GM21515 (cell line): Measurements from ENCODE around the gene CNTNAP2.

ENCODE experiments used
- ATAC-seq: cut with Tn5 transposase; IDR thresholded peaks from one replicate; pipeline ENCODE4 v1.9.1; 2021; ENCODE audit not compliant: unreplicated experiment

CNTNAP2 gene

DNA sequence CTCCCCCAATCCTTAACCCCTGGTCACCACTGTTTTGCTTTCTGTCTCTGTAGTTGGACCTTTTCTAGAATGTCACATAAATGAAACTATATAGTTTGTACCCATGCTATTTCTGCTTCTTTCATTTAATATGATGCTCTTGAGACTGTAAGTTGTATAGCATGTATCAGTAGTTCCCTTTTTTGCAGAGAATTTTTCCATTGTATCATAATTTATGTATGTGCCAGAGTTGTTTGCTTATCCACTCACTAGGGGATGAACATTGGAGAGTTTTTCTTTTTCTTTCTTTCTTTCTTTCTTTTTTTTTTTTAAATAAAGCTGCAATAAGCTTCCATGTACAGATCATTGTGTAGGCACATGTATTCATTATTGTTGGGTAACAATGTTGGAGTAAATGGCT lies 544.8 kb downstream of the CNTNAP2 start:
- ATAC-seq, result no peak

DNA sequence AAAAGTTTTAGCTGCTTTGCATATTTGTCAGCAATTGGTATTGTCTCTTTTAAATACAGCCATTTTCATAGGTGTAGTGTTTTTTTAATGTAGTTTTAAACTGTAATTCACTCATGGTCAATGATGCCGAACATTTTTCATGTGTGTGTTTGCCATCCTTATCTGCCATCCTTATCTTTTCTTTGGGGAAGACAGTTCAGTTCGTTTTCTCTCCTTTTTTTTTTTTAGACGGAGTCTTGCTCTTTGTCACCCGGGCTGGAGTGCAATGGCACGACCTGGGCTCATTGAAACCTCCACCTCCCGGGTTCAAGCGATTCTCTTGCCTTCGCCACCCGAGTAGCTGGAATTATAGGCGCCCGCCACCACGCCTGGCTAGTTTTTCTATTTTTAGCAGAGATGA lies 545.3 kb downstream of the CNTNAP2 start:
- no peak for ATAC-seq

DNA sequence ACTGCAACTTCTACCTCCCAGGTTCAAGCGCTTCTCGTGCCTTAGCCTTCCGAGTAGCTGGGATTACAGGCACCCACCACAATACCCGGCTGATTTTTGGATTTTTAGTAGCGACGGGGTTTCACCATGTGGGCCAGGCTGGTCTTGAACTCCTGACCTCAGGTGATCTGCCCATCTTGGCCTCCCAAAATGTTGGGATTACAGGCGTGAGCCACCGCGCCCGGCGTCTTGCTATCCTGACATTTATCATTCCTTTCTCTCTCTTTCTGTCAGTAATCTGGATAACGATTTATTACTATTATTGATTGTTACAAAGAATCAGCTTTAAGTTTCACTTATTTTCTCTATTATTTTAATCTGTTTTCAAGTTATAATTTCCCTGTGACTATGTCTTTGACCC lies 548.4 kb downstream of the CNTNAP2 start:
- no peak for ATAC-seq

DNA sequence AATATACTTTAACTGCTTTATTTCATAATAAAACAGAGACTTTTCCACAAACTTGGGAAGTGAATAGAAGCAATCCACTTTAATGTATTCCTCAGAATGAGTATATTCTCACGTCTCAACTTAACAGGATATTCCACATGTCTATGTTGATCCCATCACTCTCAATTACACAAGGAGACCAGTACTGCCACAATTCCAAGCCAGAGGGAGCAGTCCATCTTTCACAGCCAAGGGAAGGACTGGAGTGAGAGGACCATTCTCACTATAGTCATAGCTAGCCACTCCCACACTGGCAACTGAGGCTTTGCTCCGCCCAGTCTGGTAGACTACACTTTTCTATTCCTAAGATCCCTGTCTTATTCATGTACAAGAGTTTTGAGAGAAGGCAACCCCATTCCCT lies 553.9 kb downstream of the CNTNAP2 start:
- no peak for ATAC-seq

DNA sequence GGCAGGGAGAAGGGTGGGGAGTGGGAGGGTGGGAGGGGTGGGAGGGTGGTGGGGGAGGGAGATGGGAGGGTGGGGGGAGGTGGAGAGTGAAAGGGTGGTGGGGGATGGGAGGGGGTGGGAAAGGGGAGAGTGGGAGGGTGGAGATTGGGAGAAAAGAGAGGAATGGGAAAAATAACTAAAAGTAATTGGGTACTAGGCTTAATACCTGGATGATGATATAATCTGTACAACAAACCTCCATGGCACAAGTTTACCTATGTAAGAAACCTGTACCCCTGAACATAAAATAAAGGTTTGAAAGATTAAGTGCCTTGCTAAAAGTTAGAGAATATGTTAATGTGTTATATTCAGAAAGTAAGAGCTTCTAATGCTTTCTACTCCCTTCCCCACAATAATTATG lies 564.9 kb downstream of the CNTNAP2 start:
- ATAC-seq, result no peak

DNA sequence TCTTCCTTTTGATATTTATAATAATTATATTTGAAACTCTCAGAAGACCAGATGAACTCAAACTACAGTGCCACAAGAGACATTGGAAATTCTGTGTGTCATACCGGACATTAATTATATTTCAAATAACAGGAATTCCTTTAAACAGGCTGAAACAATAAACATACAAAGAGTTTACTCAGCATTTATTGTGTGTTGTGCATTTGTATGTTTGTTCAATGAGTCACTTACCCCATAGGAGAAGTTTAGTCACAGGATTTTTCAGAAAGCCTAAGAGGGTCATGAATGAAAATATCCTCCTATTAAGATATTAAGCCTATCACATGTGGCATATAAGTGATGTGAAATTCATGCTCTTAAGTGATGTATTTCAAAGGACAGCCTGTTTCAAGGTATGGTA lies 566.8 kb downstream of the CNTNAP2 start:
- no peak for ATAC-seq

DNA sequence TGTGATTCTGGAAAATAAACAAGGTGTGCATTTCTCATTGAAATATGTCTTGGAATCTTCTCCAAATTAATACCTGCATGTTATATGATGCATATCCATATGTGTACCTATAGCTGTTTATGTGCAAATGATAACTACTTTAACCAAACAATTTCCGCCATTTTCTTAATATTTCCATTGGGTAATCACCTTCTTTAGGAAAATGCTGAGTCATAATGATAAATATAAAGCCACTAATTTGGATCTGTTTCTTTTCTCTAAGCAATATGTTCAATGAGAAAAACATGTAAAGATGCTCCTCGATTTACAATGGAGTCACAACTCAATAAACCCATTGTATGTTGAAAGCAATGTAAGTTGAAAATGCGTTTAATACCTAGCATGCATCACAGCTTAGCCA lies 574.4 kb downstream of the CNTNAP2 start:
- ATAC-seq, result no peak

DNA sequence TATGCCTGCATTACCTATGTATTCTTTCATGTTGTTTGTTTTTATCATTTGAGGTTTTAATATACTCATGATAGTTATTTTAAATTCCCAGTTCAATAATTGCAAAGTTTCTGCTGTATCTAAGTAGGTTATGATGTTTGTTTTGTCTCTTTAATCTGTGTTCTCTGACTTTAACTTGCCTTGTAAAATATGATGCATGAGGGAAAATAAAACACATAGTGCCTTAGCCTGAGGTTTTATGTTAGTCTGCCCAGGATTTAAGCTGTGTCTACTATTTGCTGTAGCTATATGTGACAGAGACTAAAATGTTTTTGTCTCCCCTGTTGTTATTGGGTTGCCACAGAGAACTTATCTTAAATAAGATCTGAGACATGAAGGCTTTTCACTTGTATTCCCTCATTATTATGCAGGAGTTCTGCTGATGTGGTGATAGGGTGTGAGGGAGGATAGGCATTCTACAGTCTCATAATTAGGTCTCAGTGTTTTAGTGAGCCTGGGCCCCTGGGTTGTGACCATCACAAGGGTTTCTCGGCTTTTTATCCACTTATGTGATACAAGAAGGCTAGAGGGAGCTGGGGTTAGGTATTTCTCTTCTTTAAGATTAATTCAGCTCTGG lies 582.5 kb downstream of the CNTNAP2 start:
- ATAC-seq, result no peak

DNA sequence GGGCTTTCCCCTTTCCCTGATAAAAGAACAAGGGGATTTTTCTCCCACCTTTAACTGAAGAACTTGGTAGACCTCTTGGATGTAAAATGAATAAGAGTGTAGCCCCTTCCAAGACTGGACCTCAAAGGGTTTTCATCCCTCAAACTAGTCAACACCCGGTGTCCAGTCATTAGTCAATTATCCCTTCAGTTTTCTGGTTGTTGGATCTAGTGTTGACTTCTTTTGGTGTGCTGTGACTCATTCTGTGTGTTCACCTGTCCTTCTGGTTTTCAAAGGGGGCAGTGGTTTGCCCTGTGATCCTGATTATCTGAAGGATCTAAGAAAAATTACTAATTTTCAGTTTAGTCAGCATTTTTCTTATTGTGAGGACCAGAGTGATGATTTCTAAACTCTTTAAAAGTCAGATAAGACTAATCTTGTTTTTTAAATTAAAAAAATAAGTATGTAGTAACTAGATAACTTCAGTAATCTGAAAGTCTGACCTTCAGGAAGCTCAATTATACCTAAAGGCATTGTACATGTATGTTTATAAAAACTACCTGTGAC lies 583.5 kb downstream of the CNTNAP2 start:
- no peak for ATAC-seq

DNA sequence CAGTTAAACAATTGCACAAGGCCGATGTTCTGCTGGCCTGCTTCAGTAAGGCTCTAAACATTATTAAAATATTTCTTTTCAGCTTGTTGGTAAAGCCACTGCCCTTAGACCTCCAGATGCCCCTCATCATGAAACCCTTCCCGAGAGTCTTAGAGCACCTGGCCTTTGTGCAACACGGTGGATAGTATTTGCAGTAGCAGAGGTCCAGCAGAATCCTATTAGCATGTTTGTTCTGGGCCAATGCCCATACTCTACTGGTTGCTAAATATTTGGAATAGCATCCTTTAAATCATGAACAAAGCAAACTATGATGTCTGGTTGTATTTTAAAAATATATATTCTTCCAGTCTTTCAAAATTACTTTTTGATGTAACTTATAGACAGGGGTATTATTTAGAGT lies 584.6 kb downstream of the CNTNAP2 start:
- ATAC-seq, result no peak

DNA sequence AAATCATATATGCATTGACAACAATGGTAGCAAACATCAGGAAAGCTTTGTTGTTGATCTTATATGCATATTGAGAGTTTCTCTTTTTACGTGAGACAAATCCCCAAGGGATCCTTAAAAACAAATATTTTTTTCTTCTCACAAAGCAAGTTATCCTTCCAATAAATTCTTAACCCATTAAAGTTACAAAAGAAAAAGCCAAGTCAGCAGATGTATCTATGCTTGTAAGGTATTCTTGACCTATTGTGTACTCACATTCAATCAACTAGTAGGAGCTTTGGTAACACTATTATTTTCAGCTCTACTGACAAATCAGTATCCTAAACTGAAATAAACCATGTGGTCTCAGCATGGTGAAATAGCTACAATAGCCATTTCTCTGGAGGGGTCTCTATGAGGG lies 586.3 kb downstream of the CNTNAP2 start:
- no peak for ATAC-seq

DNA sequence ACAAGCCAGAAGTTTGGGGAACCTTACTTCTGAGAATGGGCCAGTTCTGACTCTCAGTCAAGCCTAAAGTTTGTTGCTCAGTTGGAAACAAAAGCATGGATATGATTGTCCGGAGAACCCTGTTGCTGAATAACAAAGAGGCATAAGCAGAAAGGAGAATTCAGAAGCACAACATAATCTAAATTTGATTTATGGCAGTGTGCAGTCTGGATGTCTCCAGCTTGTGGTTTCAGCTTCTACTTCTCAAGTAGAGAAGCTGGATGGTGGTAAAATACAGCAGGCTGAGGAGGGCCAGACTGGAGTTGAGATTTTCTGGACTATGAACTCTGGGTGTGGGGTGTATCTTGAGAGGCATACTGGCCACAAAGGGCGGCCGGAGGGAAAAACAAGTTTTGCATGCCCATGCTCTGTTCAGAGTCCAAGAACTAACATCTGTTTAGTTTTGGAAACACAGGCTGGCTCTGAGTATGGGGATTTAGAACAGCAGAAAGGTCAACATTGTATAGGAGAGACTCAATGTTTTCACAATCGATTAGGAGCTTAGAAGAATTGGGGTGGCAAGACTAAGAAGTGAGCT lies 592.9 kb downstream of the CNTNAP2 start:
- ATAC-seq, result no peak

DNA sequence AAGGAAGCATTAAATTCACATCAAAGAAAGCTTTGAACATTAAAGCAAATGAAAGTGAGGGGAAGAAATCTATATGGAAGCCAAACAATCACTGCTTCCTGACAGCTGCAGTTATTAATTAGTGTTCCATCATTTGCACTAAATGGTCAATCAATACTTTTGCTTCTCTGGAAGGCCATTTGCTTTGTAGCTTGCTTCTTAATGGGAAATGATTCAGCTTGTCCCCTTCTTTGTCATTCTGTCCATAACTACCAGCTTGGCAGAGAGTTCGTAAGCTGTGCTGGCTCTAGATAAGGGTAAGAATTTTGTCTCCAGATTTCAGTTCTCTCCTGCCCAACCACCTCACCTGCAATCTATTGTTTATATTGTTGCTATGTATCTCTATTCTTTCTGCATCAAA lies 596.6 kb downstream of the CNTNAP2 start:
- no peak for ATAC-seq

DNA sequence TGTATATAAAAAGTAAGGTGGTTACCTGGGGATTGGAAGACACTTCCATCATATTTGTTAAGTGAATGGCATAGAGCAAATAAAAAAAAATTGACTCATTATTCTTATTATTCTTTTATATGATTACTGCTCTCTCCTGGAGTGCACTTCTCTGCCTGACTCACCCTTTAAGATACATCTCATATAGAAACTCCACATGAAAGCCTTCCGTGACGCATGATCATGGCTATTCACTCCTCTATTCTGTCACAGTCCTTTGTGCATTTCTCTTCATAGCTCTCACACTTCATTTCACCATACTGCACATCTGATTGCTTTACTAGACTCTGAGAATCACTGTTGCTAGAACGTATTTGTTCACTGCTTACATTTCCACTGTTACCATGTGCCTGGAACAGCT lies 597.3 kb downstream of the CNTNAP2 start:
- ATAC-seq, result no peak

DNA sequence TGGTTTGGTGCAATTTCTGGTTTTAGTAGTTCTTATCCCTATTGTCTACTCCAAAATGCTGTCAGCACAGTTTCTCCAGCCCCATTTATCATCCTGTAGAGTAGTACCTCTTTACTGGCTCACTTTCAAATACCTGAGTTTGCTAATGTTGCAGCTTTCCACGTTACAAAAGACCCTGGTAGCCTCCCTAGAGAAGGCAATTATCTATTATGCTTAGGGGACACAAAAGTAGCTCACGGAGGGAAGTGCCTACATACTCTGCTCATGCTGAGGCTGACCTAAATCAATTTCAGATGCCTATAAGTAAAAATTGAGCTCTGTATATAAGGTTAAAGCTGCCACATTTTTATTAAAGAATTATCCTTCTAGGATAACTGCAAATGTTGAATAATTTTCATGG lies 603.6 kb downstream of the CNTNAP2 start:
- no peak for ATAC-seq

DNA sequence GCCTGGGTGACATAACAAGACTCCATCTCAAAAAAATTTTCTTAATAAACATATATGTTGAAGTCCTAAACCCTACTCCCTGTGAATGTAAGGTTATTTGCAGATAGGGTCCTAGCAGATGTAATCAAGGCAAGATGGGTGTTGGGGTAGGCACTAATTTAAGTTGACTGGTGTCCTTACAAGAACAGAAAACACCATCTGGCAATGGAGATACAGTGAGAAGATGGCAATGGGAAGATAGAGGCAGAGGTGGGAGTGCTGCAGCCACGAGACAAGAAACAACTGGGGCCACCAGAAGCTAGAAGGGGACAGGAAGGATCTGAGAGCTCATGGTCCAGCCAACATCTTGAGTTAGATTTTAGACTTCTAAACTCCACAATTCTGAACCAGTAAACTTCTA lies 606.4 kb downstream of the CNTNAP2 start:
- no peak for ATAC-seq

DNA sequence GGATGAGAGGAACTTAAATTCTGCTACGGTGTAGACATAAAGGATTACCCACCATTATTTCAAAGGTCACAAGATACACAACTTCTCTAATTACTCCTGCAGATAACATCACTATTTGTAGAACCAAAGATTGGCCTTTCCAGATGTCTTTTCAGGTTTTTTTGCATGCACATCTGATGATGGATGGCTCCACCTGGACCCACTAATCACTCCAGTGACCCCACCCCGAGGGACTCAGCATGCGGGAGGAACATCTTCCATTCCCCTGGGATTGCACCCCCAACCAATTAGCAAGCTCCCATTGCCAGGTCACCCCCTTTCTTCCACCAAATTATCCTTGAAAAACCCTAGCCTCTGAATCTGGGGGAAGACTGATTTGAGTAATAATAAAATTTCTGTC lies 608.9 kb downstream of the CNTNAP2 start:
- no peak for ATAC-seq

DNA sequence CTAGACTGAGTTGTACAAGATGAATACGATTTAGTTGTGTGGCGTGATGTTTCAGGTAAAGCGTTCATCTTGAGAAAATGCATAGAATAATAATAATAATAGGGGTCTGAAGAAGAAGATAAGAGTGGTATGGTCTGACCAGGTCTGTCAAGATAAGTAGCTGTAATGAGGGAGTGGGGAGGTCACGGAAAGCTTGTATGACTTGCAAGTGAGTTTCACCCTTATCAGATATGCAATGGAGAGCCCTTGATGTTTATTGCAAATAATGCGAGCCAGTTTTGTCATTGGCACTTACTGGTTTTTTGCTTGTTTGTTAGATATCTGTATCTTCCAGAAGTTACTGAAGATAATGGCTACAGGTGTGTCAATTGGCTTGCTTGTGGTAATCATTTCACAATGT lies 611.5 kb downstream of the CNTNAP2 start:
- ATAC-seq, result no peak

DNA sequence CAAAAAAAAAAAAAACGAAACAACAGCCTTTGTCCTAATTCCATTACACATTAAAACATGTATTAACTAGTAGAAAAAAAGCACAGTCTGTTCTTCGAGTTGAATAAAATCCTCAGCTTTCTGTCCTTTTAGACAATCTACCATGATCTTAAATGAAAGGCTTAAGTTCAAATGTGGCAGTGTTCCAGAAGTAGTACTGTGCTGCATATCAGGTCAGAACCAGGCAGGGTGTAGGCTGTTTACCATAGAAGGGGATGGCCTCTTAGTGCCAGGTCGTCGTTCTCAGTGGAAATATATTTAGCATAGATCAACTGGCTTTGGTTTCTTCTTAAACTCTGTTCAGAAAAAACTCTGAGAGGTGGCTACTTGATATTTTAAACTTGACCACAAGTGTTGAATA lies 612.0 kb downstream of the CNTNAP2 start:
- no peak for ATAC-seq

DNA sequence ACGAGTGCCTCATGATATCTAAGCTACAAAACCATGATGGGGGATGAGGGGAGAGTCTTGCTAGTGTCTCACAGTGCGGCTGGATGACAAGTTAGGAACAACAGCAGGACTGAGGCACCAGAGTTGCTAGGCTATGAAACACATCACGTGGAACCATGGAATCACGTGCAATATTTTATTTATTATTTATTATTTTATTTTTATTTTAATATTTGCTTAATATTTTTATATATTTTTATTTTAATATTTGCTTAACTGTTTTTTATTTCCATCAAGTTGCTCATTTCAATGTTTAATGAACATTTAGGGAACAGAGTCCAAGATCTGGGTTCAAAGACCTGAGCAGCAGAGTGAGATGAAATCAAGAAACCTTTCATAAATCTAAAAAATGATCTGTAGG lies 614.6 kb downstream of the CNTNAP2 start:
- ATAC-seq, result no peak

DNA sequence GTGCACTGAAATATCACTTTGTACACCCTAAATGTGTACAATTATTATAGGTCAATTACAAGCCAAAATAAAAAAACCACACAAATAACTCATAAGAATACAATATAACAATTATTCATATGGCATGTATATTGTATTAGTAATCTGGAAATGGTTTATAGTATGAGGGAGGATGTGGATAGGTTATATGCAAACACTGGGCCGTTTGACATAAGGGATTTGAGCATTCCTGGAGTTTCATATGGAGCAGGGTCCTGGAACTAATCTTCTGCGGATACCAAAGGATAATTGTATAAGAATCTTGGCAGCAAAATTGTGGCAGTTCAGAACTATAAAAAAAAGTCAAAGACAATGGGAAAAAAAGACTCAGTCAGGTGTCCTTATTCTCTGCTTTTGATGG lies 619.4 kb downstream of the CNTNAP2 start:
- no peak for ATAC-seq

DNA sequence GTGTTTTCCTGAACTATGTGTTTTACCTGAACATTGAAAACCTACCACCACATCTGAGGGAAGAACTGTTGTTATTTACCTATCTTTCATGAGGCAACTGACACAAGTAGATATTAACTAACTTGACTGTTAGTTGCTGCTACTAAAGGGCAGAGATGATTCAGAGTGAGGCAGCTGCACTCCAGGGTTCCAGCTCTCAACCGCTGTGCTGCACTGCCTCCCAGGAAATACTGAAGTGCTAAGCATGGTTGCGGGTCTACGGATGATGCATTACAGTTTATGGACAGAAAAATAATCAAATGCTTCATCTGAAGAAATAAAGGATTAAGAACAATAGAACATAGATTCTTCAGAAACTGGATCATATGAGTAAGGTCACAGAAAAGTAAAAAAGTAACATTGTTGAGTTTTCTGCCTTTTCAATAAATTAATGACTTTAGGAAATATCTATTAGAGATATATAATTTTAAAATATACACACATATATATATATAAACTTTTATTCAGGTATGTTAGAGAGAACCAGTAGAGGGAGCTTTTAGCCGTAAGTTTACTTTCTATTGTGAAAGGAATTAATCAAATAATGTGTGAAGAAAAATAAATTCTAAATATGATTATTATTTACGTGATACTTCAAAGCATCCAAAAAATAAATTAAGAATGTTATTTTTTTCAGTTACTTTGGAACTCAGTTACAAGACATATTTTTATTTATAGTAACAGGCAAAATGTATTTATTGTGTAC lies 620.0 kb downstream of the CNTNAP2 start:
- no peak for ATAC-seq
